OCI-LY7 (cell line): Measurements from ENCODE around the gene TGFBR1. TPM values are rescaled to one million over a fixed set of nuclear protein-coding genes. Genes with fewer than 3 reads are reported as not detected.

Experiments
- BruUV-seq: library from RNA; stranded (reverse); fragments of 400-500 nt; replicated peaks from 2 replicates; lab custom pipeline; 2021; lab: Mats Ljungman, UMichigan
- CTCF ChIA-PET: fragments of 300-600 bp; sonication (Branson Sonifier 250); formaldehyde crosslinking; loops from one replicate; lab custom pipeline; 2022; ENCODE audit warnings: antibody characterized with exemption; ENCODE audit not compliant: unreplicated experiment; lab: Charles Lee
- POLR2A ChIA-PET: fragments of 300-600 bp; sonication (Branson Sonifier 250); formaldehyde crosslinking; loops from one replicate; lab custom pipeline; 2022; ENCODE audit warnings: antibody characterized with exemption; lab: Charles Lee
- DNase-seq: peaks from one replicate; pipeline ENCODE4 v3.0.0-alpha.2; 2015; ENCODE audit warnings: low spot score
- H2AFZ ChIP-seq: fragments of 200-600 bp; sonication (generic), shearing (Covaris generic); 2 replicates; pipeline ENCODE4 v1.6.1; 2014; ENCODE audit warnings: mild to moderate bottlenecking, antibody characterized with exemption, low read length, moderate library complexity
- H3K27ac ChIP-seq: fragments of 200-600 bp; sonication (generic); 2 replicates; pipeline ENCODE4 v1.5.1; 2014; ENCODE audit warnings: mixed run types, low read depth, mild to moderate bottlenecking, moderate library complexity, low read length, inconsistent platforms; ENCODE audit not compliant: poor library complexity, severe bottlenecking
- H3K36me3 ChIP-seq: fragments of 200-600 bp; sonication (generic); 2 replicates; pipeline ENCODE4 v1.6.1; 2014; ENCODE audit warnings: mild to moderate bottlenecking, antibody characterized with exemption, low read length, moderate library complexity, mixed read lengths; ENCODE audit not compliant: insufficient read depth
- H3K4me1 ChIP-seq: fragments of 200-600 bp; sonication (generic); 2 replicates; pipeline ENCODE4 v1.5.1; 2014; ENCODE audit warnings: mild to moderate bottlenecking, low read length; ENCODE audit not compliant: insufficient read depth, poor library complexity, severe bottlenecking
- H3K4me2 ChIP-seq: fragments of 200-600 bp; sonication (generic); 2 replicates; pipeline ENCODE4 v1.6.1; 2014; ENCODE audit warnings: mild to moderate bottlenecking, low read length
- H3K4me3 ChIP-seq: fragments of 200-600 bp; sonication (generic); 2 replicates; pipeline ENCODE4 v1.5.1; 2014; ENCODE audit warnings: mild to moderate bottlenecking, low read depth, low read length; ENCODE audit not compliant: poor library complexity, severe bottlenecking
- H3K79me2 ChIP-seq: fragments of 200-600 bp; sonication (generic); 2 replicates; pipeline ENCODE4 v1.6.1; 2016; ENCODE audit warnings: low read depth, mild to moderate bottlenecking, low read length, moderate library complexity, mixed read lengths; ENCODE audit not compliant: insufficient read depth
- H3K9me2 ChIP-seq: fragments of 200-600 bp; sonication (generic); 2 replicates; pipeline ENCODE4 v1.6.1; 2016; ENCODE audit warnings: mild to moderate bottlenecking, low read length, mixed read lengths; ENCODE audit not compliant: insufficient read depth
- H3K9me3 ChIP-seq: fragments of 200-600 bp; sonication (generic); 2 replicates; pipeline ENCODE4 v1.6.1; 2014; ENCODE audit warnings: mild to moderate bottlenecking, mixed run types, low read length, mixed read lengths
- H4K20me1 ChIP-seq: fragments of 200-600 bp; sonication (generic); 2 replicates; pipeline ENCODE4 v1.6.1; 2014; ENCODE audit warnings: mild to moderate bottlenecking, antibody characterized with exemption, low read length, moderate library complexity, mixed read lengths; ENCODE audit not compliant: insufficient read depth
- EZH2phosphoT487 ChIP-seq: fragments of 200-600 bp; sonication (generic); IDR thresholded peaks from 2 replicates; pipeline ENCODE4 v1.6.1; 2018; ENCODE audit warnings: low read depth, borderline replicate concordance, mild to moderate bottlenecking, mixed run types, antibody characterized with exemption, low read length, moderate library complexity, mixed read lengths
- intact Hi-C: fragments of 100-400 bp; cut with micrococcal nuclease; formaldehyde crosslinking; loops from one replicate; pipeline ENCODE4 v1.10.0; 2022; ENCODE audit not compliant: unreplicated experiment
- total RNA-seq, 2 experiments: library from RNA; depleted of rRNA in 1 of 2; stranded (reverse); fragments of >200 nt in 1 of 2; shearing (Covaris generic) in 1 of 2; gene quantifications; 2 replicates each; pipeline ENCODE4 v1.2.3, GENCODE V29; 2014 to 2022
- TF ChIP-seq, protein P1 (sequence below): fragments of 200-600 bp; sonication (generic); conservative IDR thresholded peaks from 2 replicates; pipeline ENCODE4 v1.5.1; 2014; ENCODE audit warnings: mild to moderate bottlenecking, antibody characterized with exemption, low read length, moderate library complexity, mixed read lengths

The TGFBR1 gene
- total RNA-seq, 2 experiments from 2014 or later, result 13.6 to 36.7 TPM

DNA sequence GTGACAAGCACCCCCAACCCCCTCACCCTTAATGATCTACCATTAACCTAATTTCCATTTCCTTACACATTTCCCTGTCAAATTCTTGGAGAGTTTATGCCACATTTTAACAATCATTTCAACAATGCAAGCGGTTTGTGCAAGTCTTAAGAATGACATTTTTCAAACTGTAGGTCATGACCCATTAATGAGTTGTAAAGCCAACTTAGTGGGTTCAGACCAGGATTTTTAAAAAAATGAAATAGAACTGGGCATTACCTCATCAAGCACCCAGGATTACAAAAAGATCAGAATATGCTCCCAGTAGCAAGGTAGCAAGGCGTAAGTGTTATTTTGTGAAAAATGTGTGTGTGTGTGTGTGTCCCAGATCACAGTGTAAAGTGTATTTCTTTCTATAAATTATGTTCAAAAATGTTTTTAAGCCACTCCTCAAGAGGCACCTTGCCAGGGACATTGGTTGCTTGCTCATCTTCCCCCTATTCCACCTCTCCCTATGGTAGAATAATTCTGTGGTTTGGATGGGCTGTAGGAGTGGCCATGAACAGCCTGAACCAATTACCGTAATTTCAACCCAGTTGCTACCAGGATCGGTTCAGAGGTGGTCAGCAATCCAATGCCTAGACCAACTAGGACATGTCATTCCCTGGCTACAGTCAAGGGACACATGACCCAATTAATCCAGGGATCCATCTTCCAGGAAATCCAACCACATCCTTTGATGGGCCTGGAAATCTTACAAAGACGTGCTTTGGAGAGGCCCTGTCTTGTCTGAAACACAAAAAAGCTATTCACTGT is 14.4 kb upstream of the TGFBR1 start:
- CTCF ChIA-PET, result no interaction called here
- peaks cover 17% of the 10 kb centered on the region for H3K9me3 ChIP-seq
- no peak overlapping the region for H3K4me2 ChIP-seq
- no peaks in the 10 kb centered on the region for H3K79me2 ChIP-seq
- TF ChIP-seq, protein P1, sequence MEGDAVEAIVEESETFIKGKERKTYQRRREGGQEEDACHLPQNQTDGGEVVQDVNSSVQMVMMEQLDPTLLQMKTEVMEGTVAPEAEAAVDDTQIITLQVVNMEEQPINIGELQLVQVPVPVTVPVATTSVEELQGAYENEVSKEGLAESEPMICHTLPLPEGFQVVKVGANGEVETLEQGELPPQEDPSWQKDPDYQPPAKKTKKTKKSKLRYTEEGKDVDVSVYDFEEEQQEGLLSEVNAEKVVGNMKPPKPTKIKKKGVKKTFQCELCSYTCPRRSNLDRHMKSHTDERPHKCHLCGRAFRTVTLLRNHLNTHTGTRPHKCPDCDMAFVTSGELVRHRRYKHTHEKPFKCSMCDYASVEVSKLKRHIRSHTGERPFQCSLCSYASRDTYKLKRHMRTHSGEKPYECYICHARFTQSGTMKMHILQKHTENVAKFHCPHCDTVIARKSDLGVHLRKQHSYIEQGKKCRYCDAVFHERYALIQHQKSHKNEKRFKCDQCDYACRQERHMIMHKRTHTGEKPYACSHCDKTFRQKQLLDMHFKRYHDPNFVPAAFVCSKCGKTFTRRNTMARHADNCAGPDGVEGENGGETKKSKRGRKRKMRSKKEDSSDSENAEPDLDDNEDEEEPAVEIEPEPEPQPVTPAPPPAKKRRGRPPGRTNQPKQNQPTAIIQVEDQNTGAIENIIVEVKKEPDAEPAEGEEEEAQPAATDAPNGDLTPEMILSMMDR, result no peak
- no peak for TF ChIP-seq EZH2phosphoT487
- POLR2A ChIA-PET, result no interaction called here
- H3K27ac ChIP-seq, result no peak overlapping the region
- no TSS peak for BruUV-seq
- H4K20me1 ChIP-seq, result no peaks in the 10 kb centered on the region
- H2AFZ ChIP-seq, result no peak overlapping the region
- intact Hi-C loops, result no loop called here
- no peak for DNase-seq
- H3K9me2 ChIP-seq, result no peaks in the 10 kb centered on the region
- no peaks in the 10 kb centered on the region for H3K4me1 ChIP-seq
- no peak overlapping the region for H3K4me3 ChIP-seq
- no peaks in the 10 kb centered on the region; the same call in 1 of the 2 replicates for H3K36me3 ChIP-seq

DNA sequence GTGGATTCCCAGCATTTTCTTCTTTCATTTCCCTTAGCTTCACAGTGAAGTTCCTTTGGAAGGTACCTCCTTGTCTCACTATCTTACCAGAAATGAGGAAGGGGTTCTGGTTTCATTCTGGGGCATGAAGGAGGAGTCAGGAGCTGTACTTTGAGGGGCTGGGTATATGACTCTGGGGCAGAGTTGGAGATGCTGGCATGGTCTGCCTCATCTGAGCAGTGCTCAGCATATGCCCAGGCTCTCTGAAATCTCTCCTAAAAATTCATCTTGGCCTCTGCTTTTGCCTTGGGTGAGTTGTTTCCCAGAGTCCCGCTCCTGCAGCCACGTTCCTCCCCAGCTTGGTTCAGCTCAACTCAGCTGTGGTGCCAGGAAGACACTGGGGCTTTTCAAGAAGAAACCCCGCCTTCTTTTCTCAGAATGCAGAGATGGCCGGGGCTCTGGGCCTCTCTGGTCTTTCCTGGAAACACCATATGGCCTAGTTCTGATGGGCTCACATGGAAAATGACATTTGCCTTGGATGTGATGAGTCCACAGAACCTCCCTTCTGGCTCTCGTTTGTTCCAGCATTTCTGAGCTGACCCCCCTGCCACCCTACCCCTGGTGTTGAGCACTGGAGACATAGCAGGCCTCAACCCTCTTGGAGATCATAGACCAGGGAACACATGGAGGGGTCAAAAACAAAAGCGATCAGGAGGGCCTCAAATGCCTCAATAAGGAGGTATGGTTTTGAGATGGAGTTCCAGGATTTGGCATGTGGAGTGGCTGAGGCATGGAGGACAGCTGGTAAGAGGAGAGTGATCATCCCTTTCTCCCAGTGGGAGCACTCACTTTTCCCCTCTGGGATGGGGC is 12.0 kb upstream of the TGFBR1 start:
- H3K36me3 ChIP-seq, result no peaks in the 10 kb centered on the region; the same call in 1 of the 2 replicates
- TF ChIP-seq, protein P1, result no peak
- no peak for TF ChIP-seq EZH2phosphoT487
- intact Hi-C loops, result no loop called here
- POLR2A ChIA-PET, result no interaction called here
- no peaks in the 10 kb centered on the region for H3K79me2 ChIP-seq
- H3K9me2 ChIP-seq, result no peaks in the 10 kb centered on the region
- H3K4me2 ChIP-seq, result no peak overlapping the region
- no peak overlapping the region for H3K4me3 ChIP-seq
- H4K20me1 ChIP-seq, result no peaks in the 10 kb centered on the region
- no TSS peak for BruUV-seq
- no peak overlapping the region for H2AFZ ChIP-seq
- DNase-seq, result no peak
- CTCF ChIA-PET, result no interaction called here
- no peaks in the 10 kb centered on the region for H3K4me1 ChIP-seq
- H3K9me3 ChIP-seq, result peaks cover 17% of the 10 kb centered on the region
- H3K27ac ChIP-seq, result no peak overlapping the region
